KMS-11 (cell line): ENCODE data around the gene RMI2.
A peak's percentile ranks its signal among the peaks of the same experiment; 100 is the strongest.
"Not testable (repeated sequence)": the region's sequence is repeated elsewhere in the genome, so short reads cannot be mapped to it uniquely, and the experiment has no call there.

Experiments
- H2AFZ ChIP-seq: fragments of 200-600 bp; sonication (generic); 2 replicates; pipeline ENCODE4 v1.6.1; 2016; ENCODE audit warnings: antibody characterized with exemption, mixed run types, low read depth
- H3K27ac ChIP-seq: fragments of 200-600 bp; sonication (generic); 2 replicates; pipeline ENCODE4 v1.6.1; 2016; ENCODE audit warnings: mild to moderate bottlenecking, mixed run types
- H3K27me3 ChIP-seq: fragments of 200-600 bp; sonication (generic); 2 replicates; pipeline ENCODE4 v1.6.1; 2017; ENCODE audit warnings: mild to moderate bottlenecking, low read depth, mixed run types, moderate library complexity; ENCODE audit not compliant: insufficient read depth
- H3K36me3 ChIP-seq: fragments of 200-600 bp; sonication (generic); 2 replicates; pipeline ENCODE4 v1.6.1; 2017; ENCODE audit warnings: mild to moderate bottlenecking, mixed run types; ENCODE audit not compliant: insufficient read depth
- H3K4me1 ChIP-seq: fragments of 200-600 bp; sonication (generic); 2 replicates; pipeline ENCODE4 v1.6.1; 2016; ENCODE audit warnings: mild to moderate bottlenecking, low read depth, mixed run types; ENCODE audit not compliant: poor library complexity, severe bottlenecking
- H3K4me2 ChIP-seq: fragments of 200-600 bp; sonication (generic); 2 replicates; pipeline ENCODE4 v1.7.0; 2016; ENCODE audit warnings: mild to moderate bottlenecking, mixed run types
- H3K4me3 ChIP-seq: fragments of 200-600 bp; sonication (generic); IDR thresholded peaks from 2 replicates; pipeline ENCODE4 v1.6.1; 2017; ENCODE audit warnings: low read depth, low read length, mixed read lengths; ENCODE audit not compliant: insufficient read depth
- H3K79me2 ChIP-seq: fragments of 200-600 bp; sonication (generic); 2 replicates; pipeline ENCODE4 v1.6.1; 2016; ENCODE audit warnings: low read depth, mixed run types; ENCODE audit not compliant: insufficient read depth
- H3K9ac ChIP-seq: fragments of 200-600 bp; sonication (generic); 2 replicates; pipeline ENCODE4 v1.6.1; 2016; ENCODE audit warnings: mild to moderate bottlenecking, mixed run types
- H4K20me1 ChIP-seq: fragments of 200-600 bp; sonication (generic); 2 replicates; pipeline ENCODE4 v1.6.1; 2016; ENCODE audit warnings: mild to moderate bottlenecking, mixed run types; ENCODE audit not compliant: insufficient read depth
- CTCF ChIP-seq: fragments of 200-600 bp; sonication (generic); conservative IDR thresholded peaks from 2 replicates; pipeline ENCODE4 v1.6.1; 2017; ENCODE audit warnings: low read depth, mild to moderate bottlenecking, antibody characterized with exemption, low read length, moderate library complexity, mixed read lengths

The RMI2 gene

GRCh38 chr16:11297492-11298142 is 47.6 kb upstream of the RMI2 start:
- no peaks in the 10 kb centered on the region for H4K20me1 ChIP-seq
- no peaks in the 10 kb centered on the region for H3K36me3 ChIP-seq
- no peaks in the 10 kb centered on the region for H3K79me2 ChIP-seq
- H3K4me2 ChIP-seq: peak overlapping the region; percentile 62
- H3K9ac ChIP-seq: no peak overlapping the region
- H3K4me1 ChIP-seq: peaks cover 38% of the 10 kb centered on the region
- no peak for TF ChIP-seq CTCF
- no peak overlapping the region for H3K27ac ChIP-seq
- peaks cover 42% of the 10 kb centered on the region for H3K27me3 ChIP-seq
- no peak overlapping the region for H2AFZ ChIP-seq
- H3K4me3 ChIP-seq: no peak overlapping the region

DNA sequence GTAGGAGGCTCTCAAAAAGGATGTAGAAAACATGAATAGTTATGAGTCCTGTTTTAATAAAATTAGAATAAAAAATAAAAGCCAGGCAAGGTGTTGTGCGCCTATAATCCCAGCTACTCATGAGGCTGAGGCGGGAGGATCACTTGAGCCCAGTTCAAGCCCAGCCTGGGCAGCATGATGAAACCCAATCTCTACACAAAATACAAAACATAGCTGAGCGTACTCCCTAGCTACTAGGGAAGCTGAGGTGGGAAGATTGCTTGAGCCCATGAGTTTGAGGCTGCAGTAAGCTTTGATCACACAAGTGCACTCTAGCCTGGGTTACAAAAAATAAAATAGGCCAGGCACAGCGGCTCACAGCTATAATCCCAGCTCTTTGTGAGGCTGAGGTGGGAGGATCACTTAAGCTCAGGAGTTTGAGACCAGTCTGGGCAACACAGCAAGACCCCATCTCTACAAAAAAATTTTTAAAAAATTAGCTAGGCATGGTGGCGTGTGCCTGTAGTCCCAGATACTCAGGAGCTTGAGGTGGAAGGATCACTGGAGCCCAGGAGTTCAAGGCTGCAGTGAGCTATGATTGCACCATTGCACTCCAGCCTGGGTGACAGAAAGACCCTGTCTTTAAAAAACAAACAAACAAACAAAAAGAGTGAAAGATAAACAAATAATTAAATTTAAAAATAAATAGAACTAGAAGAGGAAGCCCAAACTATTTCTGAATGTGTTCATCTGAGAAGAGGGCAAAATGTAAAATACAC is 46.9 kb upstream of the RMI2 start:
- Histone ChIP-seq H3K4me1 (peaks cover 45% of the 10 kb centered on the region), H3K79me2 (no peaks in the 10 kb centered on the region), H2AFZ (no peak overlapping the region), H3K9ac (no peak overlapping the region), H3K4me3 (no peak overlapping the region), H3K27ac (no peak overlapping the region), H3K36me3 (no peaks in the 10 kb centered on the region), H4K20me1 (no peaks in the 10 kb centered on the region), H3K4me2 (peak overlapping the region; percentile 62), H3K27me3 (peaks cover 42% of the 10 kb centered on the region)
- TF ChIP-seq CTCF: no peak

DNA sequence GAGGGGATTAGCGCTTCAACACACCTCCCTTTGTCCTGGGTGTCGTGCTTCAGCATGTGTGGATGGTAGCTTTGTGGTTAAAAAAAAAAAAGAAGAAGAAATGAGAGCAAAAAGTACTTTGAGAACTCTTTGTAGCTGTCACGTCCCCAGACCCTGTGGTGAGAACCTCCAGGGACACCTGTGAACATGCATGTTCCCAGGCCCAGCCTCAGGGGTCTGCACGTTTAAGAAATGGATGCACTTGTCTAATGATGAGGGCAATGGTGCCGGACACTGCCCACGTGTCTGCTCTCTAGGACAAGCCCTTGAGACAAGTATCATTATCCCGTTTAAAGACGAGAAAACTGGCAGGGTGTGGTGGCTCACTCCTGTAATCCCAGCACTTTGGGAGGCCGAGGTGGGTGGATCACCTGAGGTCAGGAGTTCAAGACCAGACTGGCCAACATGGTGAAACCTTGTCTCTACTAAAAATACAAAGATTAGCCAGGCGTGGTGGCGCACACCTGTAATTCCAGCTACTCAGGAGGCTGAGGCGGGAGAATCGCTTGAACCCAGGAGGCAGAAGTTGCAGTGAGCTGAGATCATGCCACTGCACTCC is 46.2 kb upstream of the RMI2 start:
- H2AFZ ChIP-seq, H3K27ac ChIP-seq, H3K4me3 ChIP-seq, H3K36me3 ChIP-seq, H3K4me2 ChIP-seq, H3K9ac ChIP-seq, H3K79me2 ChIP-seq, H4K20me1 ChIP-seq: not testable (repeated sequence)
- Histone ChIP-seq H3K27me3 (peaks cover 42% of the 10 kb centered on the region), H3K4me1 (peaks cover 51% of the 10 kb centered on the region)

DNA sequence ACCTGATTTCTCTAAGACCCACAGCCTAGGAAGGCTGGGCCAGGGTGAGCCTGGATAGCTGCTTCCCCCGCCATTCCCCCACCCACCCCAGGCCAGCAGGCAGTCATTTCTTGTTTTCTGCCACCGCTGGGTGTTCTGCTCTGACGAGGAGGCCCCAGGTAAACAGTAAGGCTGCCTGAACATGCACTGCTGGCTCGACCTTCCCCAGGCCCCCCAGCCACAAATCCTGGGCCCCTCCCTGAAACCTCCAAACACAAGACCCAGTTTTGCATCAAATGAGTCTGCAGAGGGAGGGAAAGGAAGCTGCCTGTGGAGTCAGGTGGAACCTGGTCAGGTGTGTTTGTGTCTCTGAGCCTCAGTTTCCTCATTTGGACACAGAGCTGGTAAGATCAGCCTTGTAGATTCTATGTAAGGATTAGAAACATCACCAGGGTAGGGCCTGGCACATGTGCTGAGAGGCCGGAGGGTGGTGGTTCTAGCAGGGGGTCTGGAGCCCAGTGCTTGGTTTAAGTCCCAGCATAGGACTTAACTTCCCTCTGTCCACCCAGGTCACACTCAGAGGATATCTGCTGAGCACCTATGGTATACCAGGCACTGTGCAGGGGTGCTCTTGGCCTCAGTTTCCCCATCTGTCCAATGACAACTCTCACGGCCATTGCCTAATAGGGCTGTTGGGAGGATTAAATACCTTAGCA is 45.2 kb upstream of the RMI2 start:
- Histone ChIP-seq H3K4me1 (peaks cover 51% of the 10 kb centered on the region), H3K36me3 (no peaks in the 10 kb centered on the region), H3K4me3 (no peak overlapping the region), H3K27me3 (peaks cover 35% of the 10 kb centered on the region), H4K20me1 (no peaks in the 10 kb centered on the region), H2AFZ (no peak overlapping the region), H3K9ac (no peak overlapping the region), H3K79me2 (no peaks in the 10 kb centered on the region), H3K27ac (no peak overlapping the region), H3K4me2 (no peak overlapping the region)
- TF ChIP-seq CTCF: no peak
